Epithelial cell of alveolus of lung (primary cell): ENCODE measurements around the gene NOTCH2. TPM values are rescaled to one million over a fixed set of nuclear protein-coding genes. Genes with fewer than 3 reads are reported as not detected.

Experiments used
- total RNA-seq: library from RNA; depleted of rRNA; stranded (reverse); fragments of >200 nt; gene quantifications from 2 replicates; pipeline ENCODE4 v1.2.1, GENCODE V29; 2015

The NOTCH2 gene
- 76.5 and 89.6 TPM in 2 replicates for total RNA-seq

GRCh38 chr1:120069067-120069919, at the start of gene NOTCH2:
Gene NOTCH2 (minus strand): TSS chr1:120069662. CDS start chr1:120069406, 256 bp downstream.

GRCh38 chr1:119896303-119896702, 173.2 kb downstream of the NOTCH2 start, which contains the start of gene ADAM30:
Gene ADAM30 (minus strand): TSS chr1:119896515. CDS start chr1:119896336, 179 bp downstream.

Other genes starting within 250 kb of the NOTCH2 start
- gene ADAM30, start 173.1 kb downstream of the NOTCH2 start, total RNA-seq: 0.16 TPM in 1 of 2 replicates, not detected in the other
- 36.5 and 47.5 TPM in 2 replicates for gene SEC22B, start 106.9 kb upstream of the NOTCH2 start, total RNA-seq